B cell (primary cell): ENCODE data around the gene MFAP5.

Experiments
- CTCF ChIP-seq: fragments of 200-600 bp; IDR thresholded peaks from one replicate; pipeline ENCODE4 v1.8.0; 2022; ENCODE audit warnings: antibody characterized with exemption, mild to moderate bottlenecking
- EZH2 ChIP-seq: IDR thresholded peaks from 2 replicates; pipeline ENCODE4 v1.6.1; 2012; ENCODE audit warnings: borderline replicate concordance, low read depth, mild to moderate bottlenecking, moderate library complexity, low read length; ENCODE audit not compliant: insufficient read depth, poor library complexity, severe bottlenecking

GRCh38 chr12:8680533-8680932 lies 17.9 kb upstream of the MFAP5 start:
- TF ChIP-seq CTCF (no peak), EZH2 (no peak)
